ENCODE measurements around the gene SHROOM4. TPM values are rescaled to one million over a fixed set of nuclear protein-coding genes. Genes with fewer than 3 reads are reported as not detected.

SHROOM4 gene
- total RNA-seq, 1 experiment from 2014 or later: 0.13 TPM

GRCh38 chrX:50704360-50704759 lies 109.6 kb downstream of the SHROOM4 start:
- Histone ChIP-seq H3K36me3 (ENCODE audit: control insufficient read depth, insufficient read depth, low read length) (no peaks in the 10 kb centered on the region), H3K9me3 (ENCODE audit: control insufficient read depth, insufficient read depth, low read depth, low read length) (no peaks in the 10 kb centered on the region), H3K4me1 (ENCODE audit: control insufficient read depth, insufficient read depth, low read length) (no peaks in the 10 kb centered on the region), H3K27ac (ENCODE audit: low read length) (no peak overlapping the region), H3K4me3 (ENCODE audit: low read depth in 2 of 2, low read length in 2 of 2) (no peak overlapping the region), H3K27me3 (ENCODE audit: control insufficient read depth, insufficient read depth, low read length) (no peaks in the 10 kb centered on the region)
- ChIA-PET CTCF (no interaction called here), POLR2A (no interaction called here)
- DNase-seq (ENCODE audit: low read depth, low spot score): no peak
- ATAC-seq: no peak
- TF ChIP-seq, protein P1, sequence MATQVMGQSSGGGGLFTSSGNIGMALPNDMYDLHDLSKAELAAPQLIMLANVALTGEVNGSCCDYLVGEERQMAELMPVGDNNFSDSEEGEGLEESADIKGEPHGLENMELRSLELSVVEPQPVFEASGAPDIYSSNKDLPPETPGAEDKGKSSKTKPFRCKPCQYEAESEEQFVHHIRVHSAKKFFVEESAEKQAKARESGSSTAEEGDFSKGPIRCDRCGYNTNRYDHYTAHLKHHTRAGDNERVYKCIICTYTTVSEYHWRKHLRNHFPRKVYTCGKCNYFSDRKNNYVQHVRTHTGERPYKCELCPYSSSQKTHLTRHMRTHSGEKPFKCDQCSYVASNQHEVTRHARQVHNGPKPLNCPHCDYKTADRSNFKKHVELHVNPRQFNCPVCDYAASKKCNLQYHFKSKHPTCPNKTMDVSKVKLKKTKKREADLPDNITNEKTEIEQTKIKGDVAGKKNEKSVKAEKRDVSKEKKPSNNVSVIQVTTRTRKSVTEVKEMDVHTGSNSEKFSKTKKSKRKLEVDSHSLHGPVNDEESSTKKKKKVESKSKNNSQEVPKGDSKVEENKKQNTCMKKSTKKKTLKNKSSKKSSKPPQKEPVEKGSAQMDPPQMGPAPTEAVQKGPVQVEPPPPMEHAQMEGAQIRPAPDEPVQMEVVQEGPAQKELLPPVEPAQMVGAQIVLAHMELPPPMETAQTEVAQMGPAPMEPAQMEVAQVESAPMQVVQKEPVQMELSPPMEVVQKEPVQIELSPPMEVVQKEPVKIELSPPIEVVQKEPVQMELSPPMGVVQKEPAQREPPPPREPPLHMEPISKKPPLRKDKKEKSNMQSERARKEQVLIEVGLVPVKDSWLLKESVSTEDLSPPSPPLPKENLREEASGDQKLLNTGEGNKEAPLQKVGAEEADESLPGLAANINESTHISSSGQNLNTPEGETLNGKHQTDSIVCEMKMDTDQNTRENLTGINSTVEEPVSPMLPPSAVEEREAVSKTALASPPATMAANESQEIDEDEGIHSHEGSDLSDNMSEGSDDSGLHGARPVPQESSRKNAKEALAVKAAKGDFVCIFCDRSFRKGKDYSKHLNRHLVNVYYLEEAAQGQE (IDR thresholded peaks at IDR 0.05; ENCODE audit: insufficient read depth in 1 of 2, low read depth in 2 of 2, low read length in 1 of 2): no peak
- no peak for TF ChIP-seq POLR2AphosphoS5 (IDR thresholded peaks at IDR 0.05; ENCODE audit: low read depth, low read length)
- TF ChIP-seq, protein P2, sequence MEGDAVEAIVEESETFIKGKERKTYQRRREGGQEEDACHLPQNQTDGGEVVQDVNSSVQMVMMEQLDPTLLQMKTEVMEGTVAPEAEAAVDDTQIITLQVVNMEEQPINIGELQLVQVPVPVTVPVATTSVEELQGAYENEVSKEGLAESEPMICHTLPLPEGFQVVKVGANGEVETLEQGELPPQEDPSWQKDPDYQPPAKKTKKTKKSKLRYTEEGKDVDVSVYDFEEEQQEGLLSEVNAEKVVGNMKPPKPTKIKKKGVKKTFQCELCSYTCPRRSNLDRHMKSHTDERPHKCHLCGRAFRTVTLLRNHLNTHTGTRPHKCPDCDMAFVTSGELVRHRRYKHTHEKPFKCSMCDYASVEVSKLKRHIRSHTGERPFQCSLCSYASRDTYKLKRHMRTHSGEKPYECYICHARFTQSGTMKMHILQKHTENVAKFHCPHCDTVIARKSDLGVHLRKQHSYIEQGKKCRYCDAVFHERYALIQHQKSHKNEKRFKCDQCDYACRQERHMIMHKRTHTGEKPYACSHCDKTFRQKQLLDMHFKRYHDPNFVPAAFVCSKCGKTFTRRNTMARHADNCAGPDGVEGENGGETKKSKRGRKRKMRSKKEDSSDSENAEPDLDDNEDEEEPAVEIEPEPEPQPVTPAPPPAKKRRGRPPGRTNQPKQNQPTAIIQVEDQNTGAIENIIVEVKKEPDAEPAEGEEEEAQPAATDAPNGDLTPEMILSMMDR (IDR thresholded peaks at IDR 0.05): no peak
- no peak for TF ChIP-seq SIN3A (IDR thresholded peaks at IDR 0.05; ENCODE audit: borderline replicate concordance, insufficient read depth, low read depth, low read length)
- in situ Hi-C loops (cut with HindIII; ENCODE audit: low pct_unique_long_range_greater_than_20kb, low sequenced_read_pairs) (no loop called here), intact Hi-C loops (cut with micrococcal nuclease; ENCODE audit: unreplicated experiment) (no loop called here)
- BruUV-seq (replicated peaks): no TSS peak

GRCh38 chrX:50700921-50701320 lies 113.1 kb downstream of the SHROOM4 start:
- H3K4me3 ChIP-seq (ENCODE audit: low read depth in 2 of 2, low read length in 2 of 2): no peak overlapping the region
- no peaks in the 10 kb centered on the region for H3K9me3 ChIP-seq (ENCODE audit: control insufficient read depth, insufficient read depth, low read depth, low read length)
- TF ChIP-seq, protein P1 (IDR thresholded peaks at IDR 0.05; ENCODE audit: insufficient read depth in 1 of 2, low read depth in 2 of 2, low read length in 1 of 2): no peak
- TF ChIP-seq, protein P2 (IDR thresholded peaks at IDR 0.05): no peak
- no peak for TF ChIP-seq TCF7L2 (IDR thresholded peaks at IDR 0.05; ENCODE audit: low read depth, low read length)
- TF ChIP-seq SIN3A (IDR thresholded peaks at IDR 0.05; ENCODE audit: borderline replicate concordance, insufficient read depth, low read depth, low read length): no peak
- no peak for TF ChIP-seq POLR2AphosphoS5 (IDR thresholded peaks at IDR 0.05; ENCODE audit: low read depth, low read length)
- intact Hi-C loops (cut with micrococcal nuclease; ENCODE audit: unreplicated experiment): no loop called here
- ChIA-PET CTCF (no interaction called here), POLR2A (no interaction called here)
- no peaks in the 10 kb centered on the region for H3K27me3 ChIP-seq (ENCODE audit: control insufficient read depth, insufficient read depth, low read length)
- no TSS peak for BruUV-seq (replicated peaks)
- H3K36me3 ChIP-seq (ENCODE audit: control insufficient read depth, insufficient read depth, low read length): no peaks in the 10 kb centered on the region
- H3K4me1 ChIP-seq (ENCODE audit: control insufficient read depth, insufficient read depth, low read length): no peaks in the 10 kb centered on the region
- H3K27ac ChIP-seq (ENCODE audit: low read length): no peak overlapping the region
- in situ Hi-C loops (cut with HindIII; ENCODE audit: low pct_unique_long_range_greater_than_20kb, low sequenced_read_pairs): no loop called here
- no peak for DNase-seq (ENCODE audit: low read depth, low spot score)
- no peak for ATAC-seq

All from Panc1 (cell line).